ENCODE results near the gene POU5F1.
"Not testable (repeated sequence)": the region's sequence is repeated elsewhere in the genome, so short reads cannot be mapped to it uniquely, and the experiment has no call there.

POU5F1 gene

DNA sequence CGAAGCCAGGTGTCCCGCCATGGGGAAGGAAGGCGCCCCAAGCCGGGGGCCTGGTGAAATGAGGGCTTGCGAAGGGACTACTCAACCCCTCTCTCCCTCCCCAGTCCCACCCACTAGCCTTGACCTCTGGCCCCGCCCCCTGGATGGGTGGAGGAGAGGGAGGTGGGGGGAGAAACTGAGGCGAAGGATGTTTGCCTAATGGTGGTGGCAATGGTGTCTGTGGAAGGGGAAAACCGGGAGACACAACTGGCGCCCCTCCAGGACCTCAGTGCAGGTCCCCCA lies at the start of gene POU5F1:
Gene POU5F1 (minus strand): TSS at position 83 of the 282 bp plus-strand sequence. CDS start 62 bp downstream, at position 21.
- no peak for DNase-seq (ENCODE audit: low spot score)

DNA sequence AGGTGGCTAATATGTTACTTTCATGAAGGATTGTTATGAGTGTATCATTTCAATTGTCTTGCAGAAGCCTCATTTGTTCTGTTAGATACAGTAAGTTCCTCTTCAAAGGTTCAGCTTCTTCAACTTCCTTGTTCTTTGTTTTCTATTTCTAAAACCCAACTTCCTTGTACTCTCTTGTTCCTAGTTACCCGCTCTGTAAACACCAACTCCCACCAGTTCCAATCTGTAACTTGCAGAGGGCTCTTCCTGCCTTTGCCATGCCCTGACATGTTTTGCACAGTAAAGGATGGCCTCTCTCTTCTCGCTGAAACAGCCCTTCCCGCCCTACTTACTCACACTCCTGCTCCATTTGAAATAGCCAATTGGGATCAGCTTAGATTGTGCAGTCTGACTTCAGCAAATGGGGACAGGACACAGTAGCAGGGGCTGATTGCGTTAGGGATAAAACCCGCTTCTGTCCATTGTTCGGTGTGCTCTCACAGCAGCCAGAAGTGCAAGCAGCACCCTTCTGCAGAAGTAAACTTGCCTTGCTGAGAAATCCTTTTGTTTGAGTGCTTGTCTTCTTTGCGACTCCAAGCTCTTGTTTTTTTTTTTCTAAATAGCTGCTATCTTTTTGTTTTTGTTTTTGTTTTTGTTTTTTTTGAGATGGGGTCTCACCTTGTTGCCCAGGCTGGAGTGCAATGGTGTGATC lies 45.9 kb upstream of the POU5F1 start:
- DNase-seq (ENCODE audit: low spot score): no peak

DNA sequence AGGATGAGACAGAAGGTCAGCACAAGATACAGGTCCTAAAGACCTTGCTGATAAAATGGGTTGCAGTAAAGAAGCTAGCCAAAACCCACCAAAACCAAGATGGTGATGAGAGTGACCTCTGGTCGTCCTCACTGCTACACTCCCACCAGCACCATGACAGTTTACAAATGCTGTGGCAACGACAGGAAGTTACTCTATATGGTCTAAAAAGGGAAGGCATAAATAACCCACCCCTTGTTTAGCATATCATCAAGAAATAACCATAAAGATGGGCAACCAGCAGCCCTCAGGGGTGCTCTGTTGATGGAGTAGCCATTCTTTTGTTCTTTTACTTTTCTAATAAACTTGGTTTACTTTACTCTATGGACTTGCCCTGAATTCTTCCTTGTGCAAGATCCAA lies 44.7 kb upstream of the POU5F1 start:
- not testable (repeated sequence) for DNase-seq (ENCODE audit: low spot score)

DNA sequence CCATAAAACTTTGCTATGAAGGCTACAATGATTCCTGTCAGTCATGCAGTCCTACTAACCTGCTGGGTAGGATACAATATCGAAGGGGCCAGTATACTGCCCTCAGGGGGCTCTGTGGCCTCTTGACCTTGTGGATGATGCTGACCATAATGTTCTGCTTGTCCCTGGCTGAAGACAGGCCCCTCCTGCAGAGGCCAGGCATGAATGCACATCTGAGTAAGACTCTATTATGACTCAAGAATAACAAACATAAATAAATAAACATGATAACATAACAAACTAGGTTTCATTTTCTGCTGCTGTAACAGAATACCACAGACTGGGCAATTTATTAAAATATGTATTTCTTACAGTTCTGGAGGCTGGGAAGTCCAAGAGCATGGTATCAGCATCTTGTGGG lies 44.0 kb upstream of the POU5F1 start:
- no peak for DNase-seq (ENCODE audit: low spot score)

DNA sequence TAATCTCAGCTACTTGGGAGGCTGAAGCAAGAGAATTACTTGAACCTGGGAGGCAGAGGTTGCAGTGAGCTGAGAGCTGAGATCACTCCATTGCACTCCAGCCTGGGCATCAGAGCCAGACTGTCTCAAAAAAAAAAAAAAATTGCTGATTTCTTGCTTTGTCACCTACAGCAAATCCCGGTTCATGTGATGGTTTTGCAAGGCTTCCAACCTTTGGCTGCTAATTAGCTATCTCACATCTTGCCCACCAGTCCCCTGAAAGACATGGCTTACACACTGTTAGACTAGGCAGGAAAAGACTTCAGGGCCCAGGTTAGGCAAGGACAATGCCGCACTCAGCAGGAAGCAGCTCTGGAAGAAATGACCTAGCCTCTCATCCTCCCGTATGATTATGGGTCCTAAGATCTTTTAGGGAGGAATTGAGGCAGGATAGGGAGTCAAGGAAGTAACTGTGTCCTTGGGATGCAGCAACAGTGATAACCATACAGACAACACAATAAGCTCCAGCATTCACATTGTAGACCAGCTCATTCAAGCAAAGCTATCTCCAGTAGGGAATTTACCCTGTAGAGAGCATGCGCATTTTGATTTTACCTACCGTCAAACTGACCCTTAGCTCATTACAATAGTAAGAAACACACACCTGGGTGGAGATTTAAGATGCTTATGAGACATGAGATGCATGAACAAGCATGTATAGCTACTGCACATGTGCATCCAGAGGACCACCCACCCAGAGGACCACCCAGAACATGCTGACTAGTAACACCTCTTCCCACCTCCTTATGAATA lies 40.5 kb upstream of the POU5F1 start:
- no peak for DNase-seq (ENCODE audit: low spot score)

DNA sequence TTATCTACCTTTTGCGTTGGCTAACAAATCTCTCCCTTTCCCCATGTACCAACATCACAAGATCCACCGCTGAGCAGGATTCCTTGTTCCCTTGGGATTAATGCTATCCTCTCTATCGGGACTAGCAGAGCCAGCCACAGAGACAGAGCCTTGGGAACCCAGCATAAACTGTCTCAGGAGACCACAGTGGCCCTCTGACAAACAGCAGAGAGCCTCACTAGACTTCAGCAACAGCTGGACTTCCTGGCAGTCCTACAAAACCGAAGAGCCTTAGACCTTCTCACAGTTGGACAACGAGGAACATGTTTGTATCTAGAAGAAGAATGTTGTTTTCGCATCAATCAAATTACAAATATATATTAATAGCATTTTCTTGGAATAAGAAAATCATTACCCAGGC lies 39.6 kb upstream of the POU5F1 start:
- DNase-seq (ENCODE audit: low spot score): no peak

DNA sequence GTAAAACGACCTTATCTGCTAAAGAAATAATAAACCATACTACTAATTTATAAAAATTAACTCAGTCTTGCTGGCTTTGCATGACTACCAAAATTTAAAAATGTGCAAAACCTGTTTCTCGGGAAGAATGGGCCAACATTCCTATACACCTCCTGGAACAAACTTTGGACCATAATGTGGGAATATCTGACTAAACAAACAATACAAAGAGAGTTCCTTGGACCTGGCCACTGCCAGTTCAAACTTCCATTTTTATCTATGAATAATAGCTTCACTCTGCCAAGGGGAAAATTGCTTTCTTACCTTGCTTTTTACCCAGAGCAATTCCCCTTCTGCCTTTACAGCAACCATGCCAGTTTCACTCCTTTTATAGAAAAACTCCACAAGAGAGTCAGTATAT lies 38.7 kb upstream of the POU5F1 start:
- no peak for DNase-seq (ENCODE audit: low spot score)

DNA sequence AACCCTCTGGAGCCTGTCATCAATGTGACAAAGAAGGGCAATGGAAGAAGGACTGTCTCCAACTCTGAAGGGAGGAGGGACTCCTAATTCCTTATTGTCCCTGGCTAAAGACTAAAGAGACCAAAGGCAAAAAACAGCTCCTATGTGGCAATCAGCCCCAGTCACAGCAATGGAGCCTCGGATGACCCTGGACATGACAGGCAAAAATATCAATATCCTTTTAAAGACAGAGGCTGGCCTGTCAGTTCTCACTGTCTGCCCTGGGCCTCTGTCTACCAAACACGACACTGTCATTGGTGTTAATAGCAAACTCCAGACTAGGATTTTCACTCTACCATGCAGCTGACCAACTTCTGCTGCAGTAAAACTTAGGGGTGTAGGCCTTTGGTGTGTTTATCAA lies 38.0 kb upstream of the POU5F1 start:
- no peak for DNase-seq (ENCODE audit: low spot score)

DNA sequence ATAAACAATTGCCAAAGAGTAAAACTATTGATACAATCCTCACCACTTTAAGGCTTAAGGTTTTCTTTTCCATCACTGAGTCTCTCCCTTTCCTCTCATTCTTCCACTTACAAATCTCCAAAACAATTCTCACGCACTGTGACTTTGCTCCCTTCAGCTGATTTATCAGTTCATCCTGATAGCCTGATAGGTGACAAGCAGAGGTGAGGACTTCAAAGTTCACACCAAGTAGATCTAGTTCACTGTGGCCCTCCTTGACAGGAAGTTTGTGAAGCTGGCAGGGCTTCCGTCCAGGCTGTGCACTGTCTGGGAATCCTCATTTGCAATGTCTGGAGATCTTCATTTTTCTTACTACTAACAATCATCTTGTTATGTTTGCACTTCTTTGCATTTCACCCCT lies 35.2 kb upstream of the POU5F1 start:
- DNase-seq (ENCODE audit: low spot score): no peak

DNA sequence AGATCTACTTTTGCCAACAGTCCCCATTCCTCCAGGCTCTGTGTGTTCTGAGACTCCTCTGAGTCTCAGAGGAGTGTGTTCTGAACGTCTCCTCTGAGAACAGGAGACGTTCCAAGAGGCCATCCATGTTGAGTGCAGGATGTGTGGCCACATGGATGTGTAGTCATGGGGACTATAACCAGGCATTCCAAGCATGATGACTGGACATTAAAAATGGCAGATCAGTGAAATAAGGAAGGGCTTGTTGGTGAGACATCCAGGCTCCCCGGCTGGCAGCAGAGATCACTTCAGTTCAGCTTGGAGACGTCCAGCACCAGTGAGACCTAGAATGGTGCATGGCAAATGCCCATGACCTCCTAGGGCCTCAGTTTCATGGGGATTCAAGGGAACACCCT lies 34.3 kb upstream of the POU5F1 start:
- DNase-seq (ENCODE audit: low spot score): no peak

DNA sequence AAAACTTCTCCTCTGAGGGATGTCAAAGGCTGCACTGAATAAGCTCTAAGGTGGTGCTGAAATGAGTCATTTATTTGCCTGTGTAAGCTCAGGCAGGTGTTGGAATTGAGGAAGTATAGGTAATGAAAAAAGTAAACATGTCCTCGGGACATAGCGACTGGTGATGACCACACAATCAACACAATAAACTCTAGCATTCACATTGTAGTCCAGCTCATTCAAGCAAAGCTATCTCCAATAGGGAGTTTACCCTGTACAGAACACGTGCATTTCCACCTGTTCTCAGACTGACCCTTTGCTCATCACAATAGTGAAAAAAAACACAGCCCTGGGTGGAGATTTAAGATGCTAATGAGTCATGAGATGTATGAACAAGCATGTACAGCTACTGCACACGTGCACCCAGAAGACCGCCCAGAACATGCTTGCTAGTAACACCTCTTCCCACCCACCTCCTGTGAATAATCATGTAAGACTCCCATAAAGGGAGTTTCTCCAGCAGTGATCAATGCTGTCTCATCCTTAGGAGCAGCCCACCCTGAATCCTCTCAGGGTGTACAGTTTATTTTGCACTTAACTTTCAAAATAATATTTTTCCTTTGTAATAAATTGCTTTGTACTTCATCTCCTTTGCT lies 33.0 kb upstream of the POU5F1 start:
- no peak for DNase-seq (ENCODE audit: low spot score)

DNA sequence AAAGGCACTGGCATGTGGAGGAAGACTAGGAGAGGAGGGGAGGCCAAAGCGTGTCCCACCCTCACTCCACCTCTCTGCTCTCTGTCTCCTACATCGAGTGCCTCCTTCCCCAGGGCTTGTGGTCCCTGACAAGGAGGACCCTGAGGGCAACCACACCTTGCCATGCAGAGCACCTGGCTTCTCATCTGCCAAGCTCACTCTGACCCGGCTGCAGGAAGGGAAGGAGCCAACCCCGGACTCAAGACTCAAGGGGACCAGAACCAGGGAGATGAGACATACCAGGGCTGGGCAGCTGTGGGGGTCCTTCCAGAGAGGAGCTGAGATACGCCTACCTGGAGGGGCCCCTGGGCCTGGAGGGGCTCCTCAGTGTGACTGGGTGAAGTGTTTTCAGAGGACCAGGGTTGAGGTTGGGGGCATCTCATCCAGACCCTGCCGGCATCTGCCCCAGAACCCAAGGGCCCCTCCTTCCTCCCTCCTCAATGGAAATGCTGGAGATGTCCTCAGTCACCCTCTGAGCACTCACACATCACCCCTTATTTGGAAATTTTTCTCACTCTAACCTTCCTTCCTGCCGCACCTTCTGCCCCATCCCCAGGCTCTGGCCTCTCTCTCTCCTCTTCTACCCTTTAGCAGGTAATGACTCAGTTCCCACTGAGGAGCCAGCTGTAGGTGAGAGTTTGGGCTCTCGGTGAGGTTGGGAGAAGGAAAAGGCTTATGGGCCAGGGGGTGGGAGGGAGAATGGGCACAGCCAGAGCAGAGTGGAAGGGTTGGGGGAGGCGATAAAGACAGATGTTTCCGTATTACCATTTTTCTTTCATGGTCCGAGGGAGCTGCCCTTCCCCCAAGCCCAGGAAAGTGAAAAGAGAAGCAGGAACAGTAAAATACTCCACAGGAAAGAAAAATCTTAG lies 32.0 kb upstream of the POU5F1 start:
- DNase-seq (ENCODE audit: low spot score): no peak

DNA sequence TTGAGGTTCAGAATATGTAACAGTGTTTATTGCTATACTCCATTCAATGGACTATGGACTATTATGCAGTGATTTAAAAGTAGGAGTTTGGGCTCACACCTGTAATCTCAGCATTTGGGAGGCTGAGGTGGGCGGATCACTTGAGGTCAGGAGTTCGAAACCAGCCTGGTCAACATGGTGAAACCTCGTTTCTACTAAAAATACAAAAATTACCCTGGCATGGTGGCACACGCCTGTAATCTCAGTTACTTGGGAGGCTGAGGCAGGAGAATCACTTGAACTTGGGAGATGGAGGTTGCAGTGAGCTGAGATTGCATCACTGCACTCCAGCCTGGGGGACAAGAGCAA lies 28.6 kb upstream of the POU5F1 start:
- DNase-seq (ENCODE audit: low spot score): not testable (repeated sequence)

DNA sequence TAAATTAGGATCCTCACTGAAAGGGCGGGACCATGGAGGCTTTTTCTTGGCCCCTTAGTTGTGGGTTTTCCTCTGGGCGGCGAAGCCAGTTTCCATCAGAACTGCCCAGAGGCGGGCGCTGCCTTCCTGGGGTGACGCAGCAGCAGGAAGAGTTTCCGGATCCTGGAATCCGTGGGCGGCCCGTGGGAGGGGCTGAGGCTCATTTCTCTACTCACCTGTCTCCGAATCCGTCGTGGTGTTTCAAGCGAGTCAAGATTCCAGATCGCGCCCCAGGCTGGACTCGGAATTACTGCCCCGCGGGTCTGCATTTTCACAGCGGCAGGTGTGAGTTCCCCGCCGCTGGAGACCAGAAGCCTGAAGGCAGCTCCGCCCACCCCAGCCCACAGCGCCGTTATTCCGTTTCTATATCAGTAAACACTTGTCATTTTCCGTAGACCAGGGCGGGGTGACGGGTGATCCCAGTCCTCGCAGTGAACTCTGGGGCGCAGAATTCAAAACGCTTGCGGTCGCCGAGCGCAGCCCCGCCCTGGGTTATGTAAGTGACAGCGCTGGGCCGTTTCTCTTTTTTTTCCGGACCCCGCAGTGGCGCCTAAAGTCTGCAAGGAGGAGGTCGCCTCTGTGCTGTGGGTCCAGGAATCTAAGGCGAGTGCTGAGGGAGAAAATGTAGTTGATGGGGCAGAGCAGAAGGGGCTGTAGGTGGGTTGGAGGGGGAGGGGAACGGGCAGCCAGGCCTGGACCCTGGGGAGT lies 27.2 kb upstream of the POU5F1 start:
- peak; percentile 34 for DNase-seq (ENCODE audit: low spot score)

DNA sequence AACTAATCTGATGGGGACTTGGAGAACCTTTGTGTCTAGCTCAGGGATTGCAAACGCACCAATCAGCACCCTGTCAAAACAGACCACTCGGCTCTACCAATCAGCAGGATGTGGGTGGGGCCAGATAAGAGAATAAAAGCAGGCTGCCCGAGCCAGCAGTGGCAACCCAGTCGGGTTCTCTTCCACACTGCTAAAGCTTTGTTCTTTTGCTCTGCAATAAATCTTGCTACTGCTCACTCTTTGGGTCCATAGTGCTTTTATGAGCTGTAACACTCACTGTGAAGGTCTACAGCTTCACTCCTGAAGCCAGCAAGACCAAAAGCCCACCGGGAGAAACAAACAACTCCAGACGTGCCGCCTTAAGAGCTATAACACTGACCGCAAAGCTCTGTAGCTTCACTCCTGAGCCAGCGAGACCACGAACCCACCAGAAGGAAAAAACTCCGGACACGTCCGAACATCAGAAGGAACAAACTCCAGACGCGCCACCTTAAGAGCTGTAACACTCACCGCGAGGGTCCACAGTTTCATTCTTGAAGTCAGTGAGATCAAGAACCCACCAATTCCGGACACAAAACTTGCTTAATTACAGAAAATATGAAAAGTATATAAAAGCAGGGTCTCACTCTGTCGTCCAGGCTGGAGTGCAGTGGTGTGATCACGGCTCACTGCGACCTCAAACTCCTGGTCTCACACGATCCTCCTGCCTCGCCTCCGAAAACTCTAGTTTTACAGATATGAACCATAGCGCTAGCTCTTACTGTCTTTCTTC lies 26.0 kb upstream of the POU5F1 start:
- DNase-seq (ENCODE audit: low spot score): not testable (repeated sequence)

DNA sequence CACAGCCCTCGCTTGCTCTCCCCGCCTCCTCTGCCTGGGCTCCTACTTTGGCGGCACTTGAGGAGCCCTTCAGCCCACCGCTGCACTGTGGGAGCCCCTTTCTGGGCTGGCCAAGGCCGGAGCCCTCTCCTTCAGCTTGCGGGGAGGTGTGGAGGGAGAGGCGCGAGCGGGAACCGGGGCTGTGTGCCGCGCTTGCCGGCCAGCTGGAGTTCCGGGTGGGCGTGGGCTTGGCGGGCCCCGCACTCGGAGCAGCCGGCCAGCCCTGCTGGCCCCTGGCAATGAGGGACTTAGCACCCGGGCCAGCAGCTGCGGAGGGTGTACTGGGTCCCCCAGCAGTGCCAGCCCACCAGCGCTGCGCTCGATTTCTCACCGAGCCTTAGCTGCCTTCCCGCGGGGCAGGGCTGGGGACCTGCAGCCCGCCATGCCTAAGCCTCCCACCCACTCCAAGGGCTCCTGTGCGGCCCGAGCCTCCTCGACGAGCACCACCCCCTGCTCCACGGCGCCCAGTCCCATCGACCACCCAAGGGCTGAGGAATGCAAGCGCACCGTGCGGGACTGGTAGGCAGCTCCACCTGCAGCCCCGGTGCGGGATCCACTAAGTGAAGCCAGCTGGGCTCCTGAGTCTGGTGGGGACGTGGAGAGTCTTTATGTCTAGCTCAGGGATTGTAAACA lies 25.0 kb upstream of the POU5F1 start:
- DNase-seq (ENCODE audit: low spot score): not testable (repeated sequence)

DNA sequence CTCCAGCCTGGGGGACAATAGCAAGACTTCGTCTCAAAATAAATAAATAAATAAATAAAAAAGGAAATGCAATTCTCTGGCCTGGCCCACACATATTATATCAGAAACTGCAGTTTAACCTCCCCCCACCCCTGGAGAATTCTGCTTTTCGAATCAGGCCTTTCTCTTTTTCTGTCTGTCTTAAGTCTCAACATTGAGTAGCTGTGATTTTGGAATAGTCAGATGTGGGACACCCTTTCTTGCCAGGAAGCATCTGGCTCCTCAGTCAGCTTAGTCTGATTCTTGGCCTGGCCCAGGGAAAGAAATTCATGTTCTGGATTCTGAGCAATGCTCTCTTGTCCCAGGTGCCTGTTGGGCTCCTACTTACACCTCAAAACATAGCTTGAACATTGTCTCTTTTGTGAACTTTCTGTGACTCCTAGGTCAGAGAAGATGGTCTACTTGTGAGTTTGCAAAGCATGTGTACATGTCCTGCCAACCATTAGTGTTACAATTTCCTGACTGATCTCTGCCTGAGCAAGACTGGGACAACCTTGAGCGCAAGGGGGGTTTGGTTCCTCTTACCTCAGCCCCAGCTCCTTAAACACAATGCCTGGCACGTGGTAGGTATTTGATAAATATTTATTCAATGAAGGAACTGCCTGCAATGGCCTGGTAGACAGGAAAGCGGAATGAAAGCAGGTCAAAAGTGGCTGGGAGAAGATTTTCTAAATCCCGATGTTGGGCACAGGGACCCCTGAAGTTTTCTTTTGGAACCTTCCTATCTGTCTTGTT lies 23.8 kb upstream of the POU5F1 start:
- DNase-seq (ENCODE audit: low spot score): no peak

DNA sequence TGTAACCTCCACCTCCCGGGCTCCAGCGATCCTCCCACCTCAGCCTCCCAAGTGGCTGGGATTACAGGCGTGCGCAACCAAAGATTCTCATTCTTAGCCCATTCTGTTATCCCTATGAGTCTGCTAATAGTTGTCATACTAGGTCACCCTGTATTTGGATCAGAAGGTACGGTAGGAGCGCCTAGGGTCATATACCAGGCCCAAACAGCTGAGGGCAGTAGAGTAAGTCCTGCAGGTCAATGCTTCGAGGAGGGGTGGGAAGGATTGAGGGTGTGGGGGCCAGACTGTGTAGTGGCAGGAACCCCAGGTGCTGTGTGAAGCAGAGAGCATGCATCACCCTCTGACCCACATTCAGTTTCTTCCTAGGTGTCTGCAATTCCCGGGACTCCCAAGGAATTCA lies 22.7 kb upstream of the POU5F1 start:
- DNase-seq (ENCODE audit: low spot score): no peak

DNA sequence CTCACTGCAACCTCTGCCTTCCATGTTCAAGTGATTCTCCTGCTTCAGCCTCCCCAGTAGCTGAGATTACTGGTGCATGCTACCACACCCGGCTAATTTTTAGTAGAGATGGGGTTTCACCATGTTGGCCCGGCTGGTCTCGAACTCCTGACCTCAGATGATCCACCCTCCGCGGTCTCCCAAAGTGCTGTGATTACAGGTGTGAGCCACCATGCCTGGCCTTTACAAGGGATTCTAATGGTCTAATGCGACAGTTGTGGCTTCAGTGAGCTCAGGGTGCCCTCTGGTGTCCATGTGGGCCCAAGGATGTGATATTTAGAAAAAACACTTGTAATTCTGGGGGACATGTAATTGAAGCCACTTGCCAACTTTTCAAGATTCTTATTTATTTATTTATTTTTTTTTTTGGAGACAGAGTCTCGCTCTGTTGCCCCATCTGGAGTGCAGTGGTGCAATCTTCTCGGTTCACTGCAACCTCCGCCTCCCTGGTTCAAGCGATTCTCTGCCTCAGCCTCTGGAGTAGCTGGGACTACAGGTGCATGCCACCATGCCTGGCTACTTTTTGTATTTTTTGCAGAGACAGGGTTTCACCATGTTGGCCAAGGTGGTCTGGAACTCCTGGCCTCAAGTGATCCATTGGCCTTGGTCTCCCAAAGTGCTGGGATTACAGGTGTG lies 22.1 kb upstream of the POU5F1 start:
- peak; percentile 36 for DNase-seq (ENCODE audit: low spot score)
